HG03520 (cell line): ENCODE data around the gene ARID4B.
"Not testable (repeated sequence)": the region's sequence is repeated elsewhere in the genome, so short reads cannot be mapped to it uniquely, and the experiment has no call there.

Experiments used
- ATAC-seq: cut with Tn5 transposase; IDR thresholded peaks from one replicate; pipeline ENCODE4 v1.9.1; 2021; ENCODE audit warnings: mild to moderate bottlenecking, moderate library complexity; ENCODE audit not compliant: unreplicated experiment

The ARID4B gene

DNA sequence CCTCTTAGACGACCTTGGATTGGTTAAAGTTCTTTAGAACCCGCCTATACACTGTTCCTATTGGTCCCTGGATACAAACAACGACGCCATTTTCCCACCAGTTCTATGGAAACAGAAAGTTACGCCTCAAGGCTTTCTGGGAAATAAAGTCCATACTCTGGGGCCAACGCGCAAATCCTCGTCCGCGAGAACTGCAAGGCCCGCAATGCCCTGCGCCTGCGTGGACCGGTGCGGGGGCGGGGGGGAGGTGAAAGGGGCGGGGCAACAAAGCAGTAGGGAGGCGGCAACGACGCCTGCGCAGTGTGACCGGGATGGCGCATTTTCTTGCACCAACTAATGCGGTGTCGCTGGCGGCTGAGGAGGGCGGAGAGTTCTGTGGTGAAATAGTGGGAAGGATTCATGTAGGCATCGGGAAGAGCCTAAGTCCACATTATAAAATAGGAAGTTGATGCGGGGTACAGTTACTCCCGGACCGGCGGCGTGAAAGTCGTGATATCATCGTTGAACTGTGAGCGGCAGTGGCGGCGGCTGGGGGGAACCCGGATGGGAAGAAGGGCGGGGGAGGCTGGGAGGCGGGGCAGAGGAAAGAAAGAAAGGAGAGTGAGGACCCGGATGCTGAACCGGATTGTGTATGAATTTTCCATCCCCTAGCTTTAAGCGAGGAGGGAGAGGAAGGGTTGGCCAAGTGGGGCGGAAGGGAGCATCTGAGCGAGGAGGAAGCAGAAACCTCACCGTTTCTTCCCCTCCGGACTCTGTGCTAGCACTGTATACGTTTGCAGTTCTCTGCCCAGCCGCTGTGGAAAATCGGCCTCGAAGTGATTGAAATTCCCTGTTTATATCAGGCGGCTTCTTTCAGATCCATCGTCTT lies 526 bp upstream of the ARID4B start, which contains the start of gene GGPS1:
GGPS1 (plus strand) TSS at position 300 of the 868 bp plus-strand sequence. CDS start 6,695 bp downstream, outside the sequence.
- peak; percentile 58 for ATAC-seq

DNA sequence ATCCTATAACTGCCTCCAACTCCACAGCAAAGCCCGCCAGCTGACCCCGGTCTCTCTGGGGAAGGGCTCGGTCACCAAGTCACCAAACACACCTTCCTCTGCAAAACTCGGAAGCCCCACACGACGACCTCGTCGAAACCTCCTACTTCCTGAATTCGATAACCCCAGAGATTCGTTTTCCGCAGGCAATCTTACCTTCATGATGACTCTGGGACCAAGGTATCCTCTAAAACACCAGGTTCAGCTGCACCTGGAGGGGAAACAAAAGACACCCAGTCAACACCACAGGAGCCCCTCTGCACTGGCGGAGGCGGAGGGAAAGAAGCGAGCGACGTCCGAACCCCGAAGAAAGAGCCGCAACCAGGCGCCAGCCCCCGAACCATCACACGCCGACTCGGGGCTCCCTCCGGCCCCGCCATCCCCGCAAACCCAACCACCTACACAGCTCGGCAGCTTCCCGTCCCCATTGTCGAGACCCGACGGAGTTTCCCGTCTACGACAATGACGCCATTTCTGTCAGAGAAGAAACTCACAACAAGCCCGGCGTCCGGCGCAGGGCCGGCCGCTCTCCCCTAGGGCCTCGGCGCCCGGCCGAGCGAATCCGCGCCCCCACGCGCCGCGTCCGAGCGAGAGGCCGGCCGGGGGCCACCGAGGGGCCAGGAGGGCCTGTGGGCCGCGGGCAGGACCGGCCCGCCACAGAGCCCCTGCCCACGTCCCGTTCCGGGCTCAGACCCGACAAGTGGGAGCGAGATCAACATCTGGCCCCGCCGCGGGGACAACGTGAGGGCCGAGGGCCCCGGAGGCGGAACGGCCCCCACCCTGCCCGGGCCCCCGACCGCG lies 1.0 kb downstream of the ARID4B start:
- no peak for ATAC-seq

DNA sequence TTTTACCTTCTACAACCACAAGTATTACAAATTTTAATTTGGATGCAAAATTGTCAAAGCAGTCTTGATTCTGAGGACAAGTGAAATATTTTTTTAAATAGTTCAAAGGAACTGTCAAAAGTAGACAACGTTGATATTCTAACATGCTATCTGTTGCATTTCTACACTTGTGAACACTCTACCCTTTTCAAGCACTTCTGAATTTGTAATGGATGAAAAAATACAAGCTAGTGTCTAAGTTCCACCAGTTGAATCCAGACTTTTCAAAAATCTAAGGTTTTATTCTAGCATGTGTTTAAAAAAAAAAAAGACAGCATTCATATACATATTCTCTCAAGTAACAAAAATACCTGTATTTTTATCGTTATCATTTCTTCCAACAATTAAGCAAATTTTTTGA lies 2.1 kb downstream of the ARID4B start:
- no peak for ATAC-seq

DNA sequence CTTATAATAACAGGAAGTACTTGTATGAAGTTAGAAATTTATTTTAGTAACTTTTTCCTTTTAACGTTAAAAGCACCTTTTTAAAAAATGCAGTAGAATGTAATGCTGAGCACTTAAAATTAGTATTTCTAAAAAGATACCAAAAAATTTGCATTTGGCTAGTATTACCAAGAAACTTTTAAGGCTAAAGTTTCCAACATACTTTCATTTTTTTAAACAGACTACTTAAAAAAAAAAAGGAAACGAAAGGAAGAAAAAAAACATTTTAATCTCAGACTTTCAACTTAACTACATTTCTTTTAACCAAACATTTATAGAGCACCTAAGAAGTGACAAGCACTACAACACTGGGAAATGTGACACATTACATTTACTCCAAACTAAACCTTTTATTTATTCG lies 2.8 kb downstream of the ARID4B start:
- no peak for ATAC-seq

DNA sequence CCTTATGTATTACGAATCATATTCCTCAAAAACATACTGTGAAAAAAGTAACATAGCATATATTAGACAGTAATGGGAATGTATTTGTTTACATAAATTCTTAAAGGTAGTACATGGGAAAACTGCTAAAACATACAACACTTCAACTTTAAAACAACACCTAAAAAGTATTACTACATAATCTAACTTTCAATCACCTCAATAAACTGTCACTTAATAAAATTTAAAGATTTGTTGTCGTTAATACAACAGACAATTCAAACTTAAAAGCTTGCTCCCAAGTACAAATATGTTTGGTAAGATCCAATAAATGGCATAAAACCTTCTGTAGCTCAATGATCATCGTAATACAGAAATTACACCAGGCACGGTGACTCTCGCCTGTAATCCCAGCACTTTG lies 3.7 kb downstream of the ARID4B start:
- no peak for ATAC-seq

DNA sequence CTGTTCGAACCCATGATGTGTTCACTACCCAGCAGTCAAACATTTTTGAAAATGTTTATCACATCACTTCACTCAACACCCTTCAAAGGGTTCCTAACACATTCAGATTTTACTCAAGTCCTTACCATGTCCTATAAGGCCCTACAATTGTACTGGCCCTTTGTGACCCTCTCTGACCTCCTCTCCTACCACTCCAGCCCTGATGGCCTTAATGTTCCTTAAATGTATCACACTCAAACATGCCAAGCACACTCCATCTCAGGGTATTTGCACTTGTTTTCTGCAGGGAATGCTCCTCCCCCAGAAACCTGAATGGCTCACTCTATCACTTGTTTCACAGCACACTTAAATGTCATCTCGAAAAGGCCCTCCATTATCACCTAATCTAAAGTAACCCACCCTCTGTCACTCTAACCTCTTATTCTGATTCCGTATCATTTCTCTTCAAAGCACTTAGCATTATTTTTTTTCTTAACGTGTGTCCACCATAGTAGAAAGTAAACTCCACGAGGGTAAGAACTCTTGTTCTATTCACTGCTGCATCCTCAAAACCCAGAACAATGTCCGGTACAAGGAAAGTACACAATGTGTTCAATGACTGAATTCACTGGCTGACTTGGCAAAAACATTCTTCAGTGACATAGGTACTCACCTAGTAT lies 7.3 kb downstream of the ARID4B start:
- no peak for ATAC-seq

DNA sequence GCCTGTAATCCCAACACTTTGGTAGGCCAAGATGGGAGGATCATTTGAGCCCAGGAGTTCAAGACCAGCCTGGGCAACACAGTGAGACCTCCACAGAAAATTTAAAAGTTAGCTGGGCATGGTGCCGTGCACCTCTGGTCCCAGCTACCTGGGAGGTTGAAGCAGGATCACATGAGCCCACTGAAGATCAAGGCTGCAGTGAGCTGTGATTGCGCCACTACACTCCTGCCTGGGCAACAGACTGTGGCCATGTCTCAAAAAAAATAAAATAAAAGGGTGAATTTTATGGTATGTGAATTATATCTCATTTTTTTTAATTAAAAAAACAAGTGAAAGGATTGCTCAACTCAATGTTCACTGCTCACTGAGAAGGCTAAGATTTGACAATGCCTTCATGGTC lies 8.7 kb downstream of the ARID4B start:
- no peak for ATAC-seq

DNA sequence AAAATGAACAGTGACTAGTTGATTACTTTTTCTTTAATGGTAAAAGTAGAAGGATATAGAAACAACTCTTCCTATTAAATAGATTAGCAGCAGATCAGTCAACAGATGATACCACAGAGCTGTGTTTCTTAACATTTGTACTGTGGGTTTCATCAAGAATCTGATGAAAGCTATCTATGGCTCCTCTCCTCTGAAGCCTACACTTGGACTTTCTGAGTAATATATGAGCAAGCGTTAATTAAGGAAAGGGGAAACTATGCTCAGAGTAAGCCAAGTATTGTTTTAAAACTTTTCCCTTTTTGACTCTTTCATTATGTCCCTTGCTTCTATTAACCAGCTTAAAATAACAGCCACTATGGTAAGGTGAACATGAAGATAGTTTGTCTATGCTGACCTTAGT lies 10.8 kb downstream of the ARID4B start:
- no peak for ATAC-seq

DNA sequence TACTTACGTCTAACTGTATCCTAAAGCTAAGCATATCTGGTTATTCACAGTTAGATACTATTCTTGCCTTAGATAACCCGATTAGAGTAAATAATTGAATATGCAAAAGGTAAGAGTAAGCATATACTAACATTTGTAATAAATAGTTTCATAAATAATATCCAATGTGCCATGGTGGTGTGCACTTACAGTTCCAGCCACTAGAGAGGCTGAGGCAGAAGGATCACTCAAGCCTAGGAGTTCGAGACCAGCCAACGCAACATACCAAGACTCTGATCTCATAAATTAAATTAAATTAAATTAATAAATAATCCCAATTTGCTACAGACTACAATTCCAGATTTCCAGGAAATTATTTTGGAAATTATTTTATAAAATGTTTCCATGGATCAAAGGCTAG lies 12.2 kb downstream of the ARID4B start:
- no peak for ATAC-seq

DNA sequence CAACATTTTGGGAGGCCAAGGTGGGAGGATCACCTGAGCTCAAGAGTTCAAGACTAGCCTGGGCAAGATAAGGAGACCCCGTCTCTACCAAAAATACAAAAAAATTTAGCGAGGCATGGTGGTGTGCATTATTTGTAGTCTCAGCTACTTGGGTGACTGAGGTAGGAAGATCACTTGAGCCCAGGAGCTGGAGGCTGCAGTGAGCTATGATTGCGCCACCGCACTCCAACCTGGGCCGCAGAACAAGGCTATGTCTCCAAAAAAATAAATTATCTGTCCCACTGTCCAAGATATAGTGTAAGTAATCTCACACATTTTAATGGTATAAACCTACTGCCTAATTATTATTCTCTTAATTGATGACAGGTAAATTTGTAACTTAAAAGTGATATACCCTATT lies 12.8 kb downstream of the ARID4B start:
- ATAC-seq = no peak

DNA sequence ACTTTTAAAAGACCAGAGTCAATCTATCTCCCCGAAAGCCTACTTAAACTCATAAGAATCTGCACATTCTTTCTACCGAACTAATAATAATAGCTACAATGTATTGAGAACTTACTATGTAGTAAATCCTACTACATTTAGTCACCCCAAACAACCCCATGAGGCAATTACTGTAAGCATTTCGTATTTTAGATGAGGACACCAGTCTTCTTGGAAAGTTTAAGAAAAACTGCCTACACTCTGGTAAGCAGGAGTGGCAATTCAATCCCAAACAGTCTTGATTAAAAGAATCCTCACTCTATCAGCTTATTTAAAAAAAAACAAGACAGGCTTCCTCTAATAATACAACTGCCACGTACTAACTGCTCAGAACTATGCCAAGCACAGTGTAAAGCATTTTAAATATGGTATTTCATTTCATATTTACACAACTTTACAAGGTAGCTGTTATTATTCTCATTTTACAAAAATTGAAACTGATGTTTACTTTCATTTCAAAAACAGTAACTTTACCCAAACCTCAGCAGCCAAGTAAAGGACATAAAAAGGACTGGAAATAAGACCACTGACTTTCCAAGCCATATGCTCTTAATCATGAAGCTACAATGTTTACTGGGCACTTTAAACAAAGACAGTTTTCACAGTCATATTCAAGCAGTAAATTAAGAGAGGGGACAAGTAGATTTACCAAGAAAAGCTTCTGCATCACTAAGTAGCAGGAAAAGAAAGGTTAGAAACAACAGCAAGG lies 13.9 kb downstream of the ARID4B start:
- ATAC-seq = no peak

DNA sequence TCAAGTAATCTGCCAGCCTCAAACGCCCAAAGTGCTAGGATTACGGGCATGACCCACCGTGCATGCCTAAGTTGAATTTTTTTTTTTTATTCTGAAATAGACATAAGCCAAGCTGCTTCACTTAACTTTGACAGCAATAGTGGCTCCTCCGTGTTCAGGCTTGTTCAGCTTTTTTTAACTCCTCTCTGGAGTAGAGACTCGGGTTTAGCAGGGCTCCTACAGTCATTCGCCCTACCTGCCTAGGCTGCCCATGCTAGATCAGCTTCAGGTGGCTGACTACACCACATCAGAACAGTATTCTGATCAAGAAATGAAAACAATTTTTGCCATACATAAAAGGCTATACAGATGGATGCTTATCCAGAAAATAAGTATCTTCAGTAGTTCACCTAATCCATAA lies 14.7 kb downstream of the ARID4B start:
- no peak for ATAC-seq

DNA sequence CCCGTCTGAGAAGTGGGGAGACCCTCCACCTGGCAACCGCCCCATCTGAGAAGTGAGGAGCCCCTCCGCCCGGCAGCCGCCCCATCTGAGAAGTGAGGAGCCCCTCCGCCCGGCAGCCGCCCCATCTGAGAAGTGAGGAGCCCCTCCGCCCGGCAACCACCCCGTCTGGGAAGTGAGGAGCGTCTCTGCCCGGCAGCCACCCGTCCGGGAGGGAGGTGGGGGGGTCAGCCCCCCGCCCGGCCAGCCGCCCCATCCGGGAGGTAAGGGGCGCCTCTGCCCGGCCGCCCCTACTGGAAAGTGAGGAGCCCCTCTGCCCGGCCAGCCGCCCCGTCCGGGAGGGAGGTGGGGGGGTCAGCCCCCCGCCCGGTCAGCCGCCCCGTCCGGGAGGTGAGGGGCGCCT lies 18.8 kb downstream of the ARID4B start:
- not testable (repeated sequence) for ATAC-seq

DNA sequence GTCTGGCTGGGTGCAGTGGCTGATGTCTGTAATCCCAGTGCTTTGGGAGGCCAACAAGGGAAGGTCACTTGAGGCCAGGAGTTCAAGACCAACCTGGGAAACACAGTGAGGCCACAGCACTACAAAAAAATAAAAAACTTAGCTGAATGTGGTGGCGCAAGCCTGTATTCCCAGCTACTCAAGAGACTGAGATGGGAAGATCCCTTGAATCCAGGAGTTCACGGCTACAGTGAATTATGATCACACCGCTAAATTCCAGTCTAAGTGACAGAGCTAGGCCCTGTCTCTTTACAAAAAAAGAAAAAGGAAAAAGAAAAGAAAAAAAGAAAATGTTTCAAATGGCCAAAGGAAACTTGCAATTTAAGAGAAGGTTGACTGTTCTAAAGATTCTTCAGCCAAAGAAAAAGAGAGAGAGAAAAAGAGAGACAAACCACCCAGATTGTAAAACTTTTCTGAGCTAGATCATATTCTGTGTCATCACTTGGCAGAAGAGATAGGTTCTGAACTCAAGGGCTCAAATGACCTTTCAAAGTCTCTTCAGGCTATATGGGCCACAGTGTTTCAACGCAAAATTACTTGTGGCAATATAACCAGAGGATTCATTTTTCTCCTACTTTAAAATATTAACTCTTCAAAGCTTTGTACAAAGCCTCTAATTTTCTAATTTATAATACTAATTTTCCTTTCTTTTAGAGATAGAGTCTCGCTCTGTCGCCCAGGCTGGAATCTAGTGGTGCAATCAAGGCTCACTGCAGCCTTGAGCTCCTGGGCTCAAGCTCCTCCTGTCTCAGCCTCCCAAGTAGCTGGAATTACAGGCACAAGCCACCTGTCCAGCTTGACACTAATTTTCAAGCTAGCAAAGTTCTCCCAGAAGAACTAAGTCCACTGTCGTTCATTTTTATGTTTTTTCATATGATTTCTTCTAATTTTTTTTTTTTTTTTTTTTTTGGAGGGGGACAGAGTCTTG lies 20.5 kb downstream of the ARID4B start:
- ATAC-seq = no peak

DNA sequence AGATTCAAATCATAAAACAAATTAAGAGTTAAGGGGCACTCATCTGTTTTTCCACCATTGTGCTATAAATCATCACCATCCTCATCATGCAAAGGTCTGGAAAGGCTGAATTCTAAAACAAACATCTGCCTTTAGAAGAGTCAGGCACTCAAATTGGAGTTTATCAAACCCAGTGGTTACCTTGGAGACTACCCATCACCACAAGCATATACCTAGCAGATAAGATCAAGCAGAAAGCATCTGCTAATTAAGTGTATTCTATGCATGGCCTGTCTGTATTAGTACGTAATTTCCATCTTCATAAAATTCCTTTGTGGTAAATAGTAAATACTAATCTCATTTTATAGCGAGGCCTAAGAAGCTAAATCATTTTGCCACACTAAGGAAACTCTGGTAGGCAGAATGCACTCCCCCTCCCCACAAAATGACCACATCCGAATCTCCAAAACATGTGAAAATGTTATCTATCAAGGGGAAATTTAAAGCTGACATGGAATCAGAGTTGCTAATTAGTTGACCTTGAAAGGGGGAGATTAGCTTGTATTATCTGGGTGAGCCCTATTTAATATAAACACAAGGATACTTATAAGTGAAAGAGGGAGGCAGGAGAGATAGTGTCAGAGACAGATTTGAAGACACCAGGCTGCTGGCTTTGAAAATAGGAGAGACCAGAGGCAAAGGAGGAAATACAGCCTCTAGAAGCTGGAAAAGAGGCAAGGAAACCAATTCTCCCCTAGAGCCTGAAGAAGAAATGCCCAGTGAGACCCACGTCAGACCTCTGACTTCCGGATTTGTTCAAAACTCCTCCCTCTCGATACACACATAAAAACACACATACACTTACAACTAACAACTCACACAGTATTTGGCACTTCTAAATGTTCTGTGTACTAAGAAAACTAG lies 23.2 kb downstream of the ARID4B start:
- ATAC-seq = no peak

DNA sequence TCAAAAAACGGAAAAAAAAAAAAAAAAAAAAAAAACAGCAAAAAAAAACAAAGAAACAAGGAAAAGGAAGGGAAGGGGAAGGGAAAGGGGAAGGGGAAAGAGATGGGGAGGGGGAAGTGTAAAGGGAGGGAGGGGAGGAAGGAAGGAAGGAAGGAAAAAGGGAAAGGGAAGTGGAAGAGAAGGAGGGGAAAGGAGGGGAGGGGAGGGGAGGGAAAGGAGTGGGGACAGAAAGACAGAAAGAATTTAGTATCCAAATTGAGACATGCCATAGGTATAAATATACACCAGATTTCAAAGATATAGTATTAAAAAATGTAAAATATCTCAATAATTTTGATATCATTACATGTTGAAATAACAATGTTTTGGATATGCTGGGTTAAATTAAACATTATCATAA lies 25.8 kb downstream of the ARID4B start:
- ATAC-seq = no peak

DNA sequence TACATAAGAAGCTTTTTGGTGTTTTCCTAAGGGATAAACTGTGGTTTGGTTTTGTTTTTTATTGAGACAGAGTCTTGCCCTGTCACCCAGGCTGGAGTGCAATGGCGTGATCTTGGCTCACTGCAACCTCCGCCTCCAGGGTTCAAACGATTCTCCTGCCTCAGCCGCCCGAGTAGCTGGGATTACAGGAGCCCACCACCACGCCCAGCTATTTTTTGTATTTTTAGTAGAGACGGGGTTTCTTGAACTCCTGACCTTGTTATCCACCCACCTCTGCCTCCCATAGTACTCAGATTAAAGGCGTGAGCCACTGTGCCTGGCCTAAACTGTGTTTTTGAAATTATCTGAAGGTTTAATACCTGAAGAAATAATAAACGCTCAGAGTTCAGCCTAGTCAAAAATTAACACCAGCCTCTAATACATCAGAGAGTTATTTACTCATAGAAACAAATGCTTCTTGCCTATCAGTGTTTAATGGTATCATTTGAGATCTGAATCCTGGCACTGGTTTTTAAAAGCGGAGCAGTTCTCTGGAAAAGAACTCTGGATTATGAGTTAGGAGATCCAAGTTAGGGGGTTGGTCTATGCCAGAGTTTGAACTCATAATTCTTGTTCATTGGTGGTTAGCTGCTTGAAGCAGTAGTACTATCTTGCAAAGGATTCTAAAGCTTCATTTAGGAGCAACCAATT lies 28.7 kb downstream of the ARID4B start:
- no peak for ATAC-seq

DNA sequence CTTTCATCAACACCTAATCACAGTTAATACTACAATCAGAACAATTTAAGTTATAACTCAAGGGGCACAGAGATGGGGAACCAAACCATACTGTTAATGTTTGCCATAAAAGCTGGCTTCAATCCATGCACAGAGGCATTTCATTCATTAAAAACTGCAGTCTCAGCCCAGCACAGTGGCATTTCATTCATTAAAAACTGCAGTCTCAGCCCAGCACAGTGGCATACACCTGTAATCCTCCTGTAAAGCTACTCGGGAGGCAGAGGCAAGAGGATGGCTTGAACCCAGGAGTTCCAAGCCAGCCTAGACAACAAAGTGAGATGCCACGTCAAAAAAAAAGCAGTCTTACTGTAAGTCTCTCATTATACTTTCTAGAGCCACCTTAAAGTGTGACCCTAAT lies 29.2 kb downstream of the ARID4B start:
- no peak for ATAC-seq
